Parathyroid adenoma (tissue), 2 donors: ENCODE results near the gene CNR2.
"Not testable (repeated sequence)": the region's sequence is repeated elsewhere in the genome, so short reads cannot be mapped to it uniquely, and the experiment has no call there.

Experiments used
- H2AFZ ChIP-seq: fragments of 300-600 bp; sonication (generic); one replicate; pipeline ENCODE4 v1.7.0; 2017; ENCODE audit warnings: antibody characterized with exemption, mild to moderate bottlenecking
- H3K27ac ChIP-seq: fragments of 300-600 bp; sonication (generic); one replicate; pipeline ENCODE4 v1.7.0; 2017
- H3K27me3 ChIP-seq: fragments of 300-600 bp; sonication (generic); one replicate; pipeline ENCODE4 v1.7.0; 2017; ENCODE audit warnings: low read length; ENCODE audit not compliant: control insufficient read depth, insufficient read depth
- H3K36me3 ChIP-seq: fragments of 300-600 bp; sonication (generic); one replicate; pipeline ENCODE4 v1.7.0; 2017; ENCODE audit warnings: low read length; ENCODE audit not compliant: control insufficient read depth, insufficient read depth
- H3K4me1 ChIP-seq: fragments of 300-600 bp; sonication (generic); one replicate; pipeline ENCODE4 v1.7.0; 2017; ENCODE audit warnings: control low read depth
- H3K4me2 ChIP-seq: fragments of 300-600 bp; sonication (generic); one replicate; pipeline ENCODE4 v1.7.0; 2017; ENCODE audit warnings: low read length
- H3K4me3 ChIP-seq: fragments of 300-600 bp; sonication (generic); one replicate; pipeline ENCODE4 v1.7.0; 2017; ENCODE audit warnings: low read depth, low read length
- H3K79me2 ChIP-seq: fragments of 300-600 bp; sonication (generic); one replicate; pipeline ENCODE4 v1.7.0; 2017; ENCODE audit warnings: control low read depth
- H3K9ac ChIP-seq: fragments of 300-600 bp; sonication (generic); one replicate; pipeline ENCODE4 v1.7.0; 2017; ENCODE audit warnings: mild to moderate bottlenecking
- H3K9me3 ChIP-seq: fragments of 300-600 bp; sonication (generic); one replicate; pipeline ENCODE4 v1.7.0; 2017; ENCODE audit warnings: low read length; ENCODE audit not compliant: control insufficient read depth
- CTCF ChIP-seq: fragments of 300-600 bp; sonication (generic); IDR thresholded peaks from one replicate; pipeline ENCODE4 v1.7.0; 2017; ENCODE audit warnings: antibody characterized with exemption, mild to moderate bottlenecking
- donor health status: primary hyperparathyroidism.

Gene CNR2

GRCh38 chr1:23865543-23865930, 47.6 kb downstream of the CNR2 start:
- no peak overlapping the region for H3K27ac ChIP-seq
- peaks cover 2% of the 10 kb centered on the region for H3K4me1 ChIP-seq
- TF ChIP-seq CTCF: no peak
- no peak overlapping the region for H3K9ac ChIP-seq
- no peaks in the 10 kb centered on the region for H3K36me3 ChIP-seq
- no peaks in the 10 kb centered on the region for H3K9me3 ChIP-seq
- no peaks in the 10 kb centered on the region for H3K79me2 ChIP-seq
- no peak overlapping the region for H2AFZ ChIP-seq
- H3K27me3 ChIP-seq: no peaks in the 10 kb centered on the region
- peak overlapping the region; percentile 43 for H3K4me2 ChIP-seq
- no peak overlapping the region for H3K4me3 ChIP-seq

GRCh38 chr1:23864801-23865542, 48.2 kb downstream of the CNR2 start:
- no peak for TF ChIP-seq CTCF
- Histone ChIP-seq H3K9me3 (no peaks in the 10 kb centered on the region), H3K27ac (no peak overlapping the region)

GRCh38 chr1:23862640-23863039, 50.5 kb downstream of the CNR2 start:
- no peak overlapping the region for H2AFZ ChIP-seq
- H3K4me3 ChIP-seq: no peak overlapping the region
- no peak overlapping the region for H3K9ac ChIP-seq
- peaks cover 2% of the 10 kb centered on the region for H3K4me1 ChIP-seq
- no peaks in the 10 kb centered on the region for H3K9me3 ChIP-seq
- H3K79me2 ChIP-seq: no peaks in the 10 kb centered on the region
- no peaks in the 10 kb centered on the region for H3K27me3 ChIP-seq
- H3K36me3 ChIP-seq: no peaks in the 10 kb centered on the region
- H3K4me2 ChIP-seq: no peak overlapping the region
- TF ChIP-seq CTCF: no peak
- no peak overlapping the region for H3K27ac ChIP-seq

More at GRCh38 chr1:23864801-23865542, 48.2 kb downstream of the CNR2 start:
- H3K79me2 ChIP-seq: no peaks in the 10 kb centered on the region
- H3K36me3 ChIP-seq: no peaks in the 10 kb centered on the region
- H3K4me1 ChIP-seq: peaks cover 2% of the 10 kb centered on the region
- H3K27me3 ChIP-seq: no peaks in the 10 kb centered on the region
- H2AFZ ChIP-seq: no peak overlapping the region
- no peak overlapping the region for H3K4me3 ChIP-seq
- peak overlapping the region; percentile 43 for H3K4me2 ChIP-seq
- no peak overlapping the region for H3K9ac ChIP-seq

GRCh38 chr1:23854568-23854967, 58.6 kb downstream of the CNR2 start:
- H3K4me3 ChIP-seq: no peak overlapping the region
- no peaks in the 10 kb centered on the region for H3K9me3 ChIP-seq
- no peak overlapping the region for H3K4me2 ChIP-seq
- no peaks in the 10 kb centered on the region for H3K27me3 ChIP-seq
- no peak overlapping the region for H2AFZ ChIP-seq
- no peaks in the 10 kb centered on the region for H3K36me3 ChIP-seq
- no peaks in the 10 kb centered on the region for H3K4me1 ChIP-seq
- H3K79me2 ChIP-seq: no peaks in the 10 kb centered on the region
- TF ChIP-seq CTCF: no peak
- H3K9ac ChIP-seq: no peak overlapping the region
- H3K27ac ChIP-seq: no peak overlapping the region

GRCh38 chr1:23853124-23853523, 60.0 kb downstream of the CNR2 start:
- H3K36me3 ChIP-seq, H2AFZ ChIP-seq, H3K9me3 ChIP-seq, H3K4me1 ChIP-seq, H3K4me2 ChIP-seq, H3K4me3 ChIP-seq, H3K27ac ChIP-seq, H3K27me3 ChIP-seq, H3K79me2 ChIP-seq, H3K9ac ChIP-seq: not testable (repeated sequence)

GRCh38 chr1:23851406-23851805, 61.8 kb downstream of the CNR2 start:
- H3K9me3 ChIP-seq, H3K79me2 ChIP-seq, H3K4me3 ChIP-seq, H3K27me3 ChIP-seq, H3K36me3 ChIP-seq, H3K27ac ChIP-seq, H3K9ac ChIP-seq, H3K4me2 ChIP-seq, H2AFZ ChIP-seq, H3K4me1 ChIP-seq: not testable (repeated sequence)
